WTC11 (cell line): ENCODE results near the gene GTSE1.

Experiments used
- CTCF ChIP-seq: fragments of 200-600 bp; IDR thresholded peaks from 2 replicates; pipeline ENCODE4 v1.8.0; 2022; ENCODE audit warnings: antibody characterized with exemption
- E2F4 ChIP-seq: sonication (generic); formaldehyde crosslinking; IDR thresholded peaks from 2 replicates; pipeline ENCODE4 v1.8.1; 2022; ENCODE audit warnings: low read depth, mild to moderate bottlenecking, moderate library complexity, missing genetic modification reagents, borderline replicate concordance
- ETV6 ChIP-seq: sonication (generic); formaldehyde crosslinking; IDR thresholded peaks from 2 replicates; pipeline ENCODE4 v1.8.1; 2022; ENCODE audit warnings: mild to moderate bottlenecking, missing genetic modification reagents
- NR3C1 ChIP-seq: sonication (generic); formaldehyde crosslinking; conservative IDR thresholded peaks from 2 replicates; pipeline ENCODE4 v1.8.1; 2023; ENCODE audit warnings: low read depth, mild to moderate bottlenecking, missing genetic modification reagents
- TCF7 ChIP-seq: sonication (generic); formaldehyde crosslinking; IDR thresholded peaks from 2 replicates; pipeline ENCODE4 v1.8.0; 2022; ENCODE audit warnings: mild to moderate bottlenecking, low read depth, missing genetic modification reagents, moderate library complexity
- ZNF416 ChIP-seq: fragments of 250-450 bp; sonication (Bioruptor Pico); IDR thresholded peaks from 2 replicates; pipeline ENCODE4 v1.9.0; 2021; ENCODE audit warnings: mild to moderate bottlenecking, inconsistent platforms

GRCh38 chr22:46356496-46357480 is 60.1 kb downstream of the GTSE1 start:
- TF ChIP-seq CTCF (no peak), TCF7 (CRISPR knock-in tag) (no peak), ETV6 (CRISPR knock-in tag) (no peak), ZNF416 (CRISPR knock-in tag) (no peak), NR3C1 (CRISPR knock-in tag) (no peak), E2F4 (CRISPR knock-in tag) (no peak)
